ENCODE measurements around the gene NUDT5.
"Not testable (repeated sequence)": the region's sequence is repeated elsewhere in the genome, so short reads cannot be mapped to it uniquely, and the experiment has no call there.

The NUDT5 gene

DNA sequence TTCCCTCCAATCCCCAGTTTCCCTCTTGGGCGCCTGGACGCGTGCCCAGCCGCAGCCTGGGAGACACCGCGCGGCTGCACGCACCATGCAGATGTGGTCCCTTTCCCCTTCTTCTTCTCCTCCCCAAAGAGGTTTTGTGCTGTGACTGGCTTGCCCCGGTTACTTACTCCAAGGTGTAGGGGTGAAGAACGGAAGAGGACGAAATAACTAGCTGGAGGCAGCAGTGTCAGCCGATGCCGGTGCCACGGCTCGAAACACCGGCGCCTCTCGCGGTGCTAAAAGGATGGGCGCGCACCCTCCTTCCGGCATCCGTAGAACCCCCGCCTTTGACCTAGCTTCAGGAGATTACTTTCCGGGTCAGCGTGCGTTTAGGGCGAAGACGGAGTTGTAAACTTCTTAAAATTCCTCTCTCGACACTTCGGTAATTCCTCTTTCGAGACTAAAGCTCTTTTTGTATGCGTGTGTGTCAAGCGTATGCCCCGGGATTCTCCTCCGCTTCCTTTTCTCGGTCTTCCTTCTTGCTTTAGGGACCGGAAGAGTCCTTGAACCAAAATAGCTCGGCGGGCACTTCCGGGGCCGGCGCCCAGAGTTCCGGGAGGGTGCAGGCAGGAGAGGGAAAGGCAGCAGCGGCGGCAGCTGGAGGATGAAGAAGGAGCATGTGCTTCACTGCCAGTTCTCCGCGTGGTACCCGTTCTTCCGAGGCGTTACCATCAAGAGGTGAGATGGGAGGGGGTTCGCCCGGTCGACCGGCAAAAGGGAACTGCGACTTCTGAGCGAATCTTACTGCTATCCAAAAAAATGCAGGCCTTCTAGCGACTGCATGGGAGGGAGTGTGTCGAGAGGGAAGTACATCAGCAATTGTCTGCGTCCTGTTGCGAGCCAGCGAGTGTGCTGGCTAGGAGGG is at the start of gene NUDT5, which contains the start of gene CDC123:
Gene NUDT5, minus strand, starts transcription at position 289 of the 904 bp plus-strand sequence. CDS start 9,600 bp downstream, outside the sequence.
Gene CDC123, plus strand, starts transcription at position 586 of the 904 bp plus-strand sequence. Its CDS starts 58 bp downstream, at position 644.
- Histone ChIP-seq H3K4me3 (ENCODE audit: low read depth, low read length) (peak within 1 kb of the TSS; percentile 92), H2AFZ (ENCODE audit: low read length, unreplicated experiment) (peak within 1 kb of the TSS; percentile 97), H3K27ac (ENCODE audit: low read depth, low read length) (peak within 1 kb of the TSS; percentile 89), H3K36me3 (ENCODE audit: insufficient read depth, low read length) (peaks cover 9% of the 10 kb centered on the region; the same call in 1 of the 2 replicates), H3K4me1 (ENCODE audit: control insufficient read depth, insufficient read depth, low read length, unreplicated experiment) (peaks cover 30% of the 10 kb centered on the region), H3K27me3 (ENCODE audit: insufficient read depth, low read length) (no peaks in the 10 kb centered on the region), H3K79me2 (ENCODE audit: control insufficient read depth, insufficient read depth, low read length, unreplicated experiment) (peaks cover 85% of the 10 kb centered on the region)

DNA sequence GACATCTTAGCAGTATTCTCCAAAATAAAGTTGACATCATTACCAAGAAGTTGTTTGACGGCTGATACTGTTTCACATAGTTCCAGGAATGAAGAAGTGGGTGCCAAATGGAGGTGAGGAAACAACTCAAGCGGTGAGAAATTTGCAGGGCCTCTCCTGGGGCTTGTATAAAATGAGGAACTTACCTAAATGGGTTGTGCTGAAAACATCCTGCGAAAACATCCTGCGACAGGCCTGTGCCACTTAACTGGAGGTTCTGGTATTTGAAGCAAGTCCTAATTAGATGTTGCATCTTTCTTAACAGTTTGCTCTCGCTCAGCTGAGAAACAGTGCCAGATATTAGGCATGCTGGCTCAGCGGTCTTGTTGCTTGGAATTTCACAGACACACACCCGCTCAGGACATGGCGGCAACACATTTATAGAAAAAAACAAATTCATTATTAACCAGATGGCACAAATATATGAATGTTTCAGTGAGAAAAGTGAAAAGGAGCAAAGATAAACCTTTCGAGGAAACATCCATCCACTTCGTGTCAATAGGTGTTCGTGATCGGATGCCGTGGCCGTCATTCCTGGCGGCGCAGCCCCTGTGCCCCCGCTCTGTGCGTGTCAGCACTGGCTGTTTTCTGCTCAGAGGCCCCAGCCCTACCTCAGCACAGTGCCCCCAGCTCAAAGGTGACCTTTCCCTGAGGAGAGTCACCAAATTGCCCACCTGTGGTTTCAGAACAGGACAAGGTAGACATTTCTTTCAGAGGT is 48.4 kb upstream of the NUDT5 start:
- Histone ChIP-seq H3K36me3 (ENCODE audit: insufficient read depth, low read length) (peaks cover 6% of the 10 kb centered on the region; the same call in 1 of the 2 replicates), H3K4me1 (ENCODE audit: control insufficient read depth, insufficient read depth, low read length, unreplicated experiment) (no peaks in the 10 kb centered on the region), H3K27ac (ENCODE audit: low read depth, low read length) (no peak overlapping the region), H3K79me2 (ENCODE audit: control insufficient read depth, insufficient read depth, low read length, unreplicated experiment) (peaks cover 3% of the 10 kb centered on the region), H3K4me3 (ENCODE audit: low read depth, low read length) (no peak overlapping the region), H3K27me3 (ENCODE audit: insufficient read depth, low read length) (no peaks in the 10 kb centered on the region), H2AFZ (ENCODE audit: low read length, unreplicated experiment) (no peak overlapping the region)

DNA sequence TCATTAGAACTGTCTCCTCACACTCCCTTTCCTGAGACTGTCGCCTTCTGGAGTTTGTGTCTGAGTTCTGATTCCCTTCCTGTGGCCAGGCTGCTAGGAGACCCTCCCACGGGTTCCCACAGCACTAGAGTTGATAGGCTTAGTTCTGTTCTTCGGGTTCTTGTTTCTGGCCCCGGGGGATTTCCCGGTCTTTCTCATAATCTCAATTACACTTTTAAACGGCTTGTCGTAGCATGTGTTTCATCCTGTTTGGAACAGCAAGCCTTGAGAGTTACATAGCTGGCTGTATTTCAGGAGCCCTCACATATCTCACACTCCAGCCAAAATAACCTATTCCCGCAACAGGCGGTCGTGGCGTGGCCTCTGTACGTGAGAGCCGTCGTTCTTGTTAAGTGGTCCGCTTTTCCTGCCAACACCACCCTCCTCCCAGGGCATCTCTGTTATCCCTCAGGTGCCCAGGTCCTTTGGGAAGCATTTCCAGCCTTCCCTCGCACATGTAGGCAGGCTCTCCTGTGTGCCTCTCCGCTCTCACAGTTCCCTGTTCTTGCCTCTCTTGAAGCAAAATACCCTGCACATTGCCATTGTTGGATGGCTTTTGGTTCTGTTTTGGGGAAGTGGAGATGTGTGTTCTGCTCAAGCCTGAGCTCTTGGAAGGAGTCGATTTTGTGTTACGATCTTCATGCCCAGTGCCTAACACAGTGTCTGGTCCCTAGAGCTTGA is 46.3 kb upstream of the NUDT5 start:
- no peaks in the 10 kb centered on the region for H3K27me3 ChIP-seq (ENCODE audit: insufficient read depth, low read length)
- H3K27ac ChIP-seq (ENCODE audit: low read depth, low read length) = no peak overlapping the region
- no peak overlapping the region for H2AFZ ChIP-seq (ENCODE audit: low read length, unreplicated experiment)
- H3K4me3 ChIP-seq (ENCODE audit: low read depth, low read length) = no peak overlapping the region
- peaks cover 11% of the 10 kb centered on the region; the same call in 1 of the 2 replicates for H3K36me3 ChIP-seq (ENCODE audit: insufficient read depth, low read length)
- no peaks in the 10 kb centered on the region for H3K4me1 ChIP-seq (ENCODE audit: control insufficient read depth, insufficient read depth, low read length, unreplicated experiment)
- H3K79me2 ChIP-seq (ENCODE audit: control insufficient read depth, insufficient read depth, low read length, unreplicated experiment) = peaks cover 3% of the 10 kb centered on the region

DNA sequence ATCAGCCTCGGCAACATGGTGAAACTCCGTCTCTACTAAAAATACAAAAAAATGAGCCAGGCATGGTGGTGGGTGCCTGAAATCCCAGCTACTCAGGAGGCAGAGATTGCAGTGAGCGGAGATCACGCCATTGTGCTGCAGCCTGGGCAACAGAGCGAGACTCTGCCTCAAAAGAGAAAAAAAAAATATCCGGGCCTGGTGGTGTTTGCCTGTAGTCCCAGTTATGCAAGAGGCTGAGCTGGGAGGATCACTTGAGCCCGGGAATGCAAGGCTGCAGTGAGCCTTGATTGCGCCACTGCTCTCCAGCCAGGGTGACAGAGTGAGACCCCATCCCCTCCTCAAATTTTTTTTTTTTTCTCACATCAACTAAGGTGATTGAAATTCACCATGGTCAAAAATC is 43.1 kb upstream of the NUDT5 start:
- no peak overlapping the region for H3K4me3 ChIP-seq (ENCODE audit: low read depth, low read length)
- no peaks in the 10 kb centered on the region for H3K27me3 ChIP-seq (ENCODE audit: insufficient read depth, low read length)
- H2AFZ ChIP-seq (ENCODE audit: low read length, unreplicated experiment) = no peak overlapping the region
- H3K79me2 ChIP-seq (ENCODE audit: control insufficient read depth, insufficient read depth, low read length, unreplicated experiment) = peaks cover 3% of the 10 kb centered on the region
- no peak overlapping the region for H3K27ac ChIP-seq (ENCODE audit: low read depth, low read length)
- H3K4me1 ChIP-seq (ENCODE audit: control insufficient read depth, insufficient read depth, low read length, unreplicated experiment) = no peaks in the 10 kb centered on the region
- H3K36me3 ChIP-seq (ENCODE audit: insufficient read depth, low read length) = peaks cover 22% of the 10 kb centered on the region

DNA sequence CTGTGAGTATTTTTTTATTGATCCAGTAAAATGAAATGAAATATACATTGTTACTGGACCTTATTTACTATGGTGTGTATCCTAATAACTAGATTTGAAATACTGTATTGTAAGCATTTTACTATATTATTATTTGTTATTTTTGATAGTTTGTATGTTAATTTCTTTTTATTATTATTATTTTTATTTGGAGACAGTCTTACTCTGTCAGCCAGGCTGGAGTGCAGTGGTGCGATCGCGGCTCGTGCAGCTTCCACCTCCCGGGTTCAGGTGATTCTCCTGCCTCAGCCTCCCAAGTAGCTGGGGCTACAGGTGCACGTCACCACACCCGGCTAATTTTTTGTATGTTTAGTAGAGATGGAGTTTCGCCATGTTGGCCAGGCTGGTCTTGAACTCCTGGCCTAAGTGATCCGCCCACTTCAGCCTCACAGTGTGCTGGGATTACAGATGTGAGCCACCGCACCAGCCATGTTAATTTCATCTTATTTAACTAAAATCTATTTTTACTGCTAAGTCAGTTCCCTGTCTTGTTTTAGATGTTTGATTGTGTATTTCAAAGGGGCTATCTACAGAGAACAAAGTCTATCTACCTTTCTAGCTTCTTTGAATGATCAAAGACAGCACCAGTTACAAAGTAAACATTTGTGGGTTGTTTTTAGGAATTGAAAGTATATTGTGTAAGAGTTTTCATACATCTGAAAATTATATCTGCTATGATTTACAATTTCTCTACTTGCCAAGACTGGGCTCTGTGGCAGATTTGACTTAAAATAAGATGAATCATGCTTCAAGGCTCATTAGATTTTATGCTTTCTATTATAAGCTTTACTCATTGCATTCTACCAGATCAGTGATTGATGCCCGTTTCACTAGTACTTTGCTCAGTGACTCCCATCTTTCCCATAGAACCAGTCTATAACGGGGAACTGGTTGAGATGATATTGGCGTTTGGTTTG is 41.9 kb upstream of the NUDT5 start:
- Histone ChIP-seq H3K79me2 (ENCODE audit: control insufficient read depth, insufficient read depth, low read length, unreplicated experiment) (peaks cover 3% of the 10 kb centered on the region), H3K4me3 (ENCODE audit: low read depth, low read length) (no peak overlapping the region), H3K36me3 (ENCODE audit: insufficient read depth, low read length) (peaks cover 28% of the 10 kb centered on the region), H3K27ac (ENCODE audit: low read depth, low read length) (no peak overlapping the region), H3K4me1 (ENCODE audit: control insufficient read depth, insufficient read depth, low read length, unreplicated experiment) (no peaks in the 10 kb centered on the region), H2AFZ (ENCODE audit: low read length, unreplicated experiment) (no peak overlapping the region), H3K27me3 (ENCODE audit: insufficient read depth, low read length) (no peaks in the 10 kb centered on the region)

DNA sequence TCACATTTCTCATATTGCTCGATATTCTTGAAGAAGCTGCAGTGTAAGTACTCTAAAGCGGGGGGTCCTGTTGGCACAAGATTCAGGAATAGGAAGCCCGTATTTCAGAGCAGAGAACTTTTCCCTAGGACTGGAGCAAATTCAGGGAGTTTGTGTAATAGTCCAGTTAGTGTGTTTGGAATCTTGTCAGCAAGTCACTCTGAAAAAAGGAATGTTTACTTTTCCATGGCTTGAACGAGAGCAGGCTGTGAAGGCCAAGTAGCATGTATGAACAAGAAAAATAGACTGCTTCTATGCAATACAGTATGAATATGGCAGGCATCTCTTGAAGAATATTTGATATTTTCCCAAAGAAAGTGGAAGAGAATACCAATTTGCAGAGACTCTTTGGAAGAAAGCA is 40.1 kb upstream of the NUDT5 start:
- no peak overlapping the region for H3K27ac ChIP-seq (ENCODE audit: low read depth, low read length)
- no peaks in the 10 kb centered on the region for H3K4me1 ChIP-seq (ENCODE audit: control insufficient read depth, insufficient read depth, low read length, unreplicated experiment)
- H3K79me2 ChIP-seq (ENCODE audit: control insufficient read depth, insufficient read depth, low read length, unreplicated experiment) = no peaks in the 10 kb centered on the region
- no peaks in the 10 kb centered on the region for H3K27me3 ChIP-seq (ENCODE audit: insufficient read depth, low read length)
- H3K4me3 ChIP-seq (ENCODE audit: low read depth, low read length) = no peak overlapping the region
- no peak overlapping the region for H2AFZ ChIP-seq (ENCODE audit: low read length, unreplicated experiment)
- H3K36me3 ChIP-seq (ENCODE audit: insufficient read depth, low read length) = peaks cover 35% of the 10 kb centered on the region

DNA sequence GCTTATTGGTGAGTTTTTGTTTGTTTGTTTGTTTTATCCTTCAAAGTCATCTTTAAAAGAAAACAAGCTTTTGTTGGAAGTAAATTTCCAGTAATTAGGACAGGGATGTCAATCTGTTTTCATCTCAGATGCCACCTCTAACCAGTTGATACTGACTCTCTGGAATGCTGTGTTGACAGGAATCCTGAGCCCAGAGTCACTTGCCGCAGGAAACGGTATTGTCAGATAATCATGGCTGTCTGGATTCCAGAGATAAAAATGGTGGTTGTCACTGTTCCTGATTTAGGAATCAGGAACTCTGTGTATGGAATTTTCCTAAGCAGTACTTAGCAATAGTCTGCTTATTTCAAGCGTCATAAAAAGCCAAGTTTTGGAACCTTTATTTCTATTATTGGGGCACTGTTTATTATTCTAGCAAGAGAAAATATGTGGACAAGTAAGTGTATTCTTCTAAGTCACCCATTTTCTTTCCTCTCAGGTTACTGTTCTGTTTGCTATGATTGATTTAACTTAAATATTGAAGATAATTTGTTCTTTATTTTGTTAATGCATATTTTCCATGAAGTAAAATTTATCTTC is 39.5 kb upstream of the NUDT5 start:
- H3K4me1 ChIP-seq (ENCODE audit: control insufficient read depth, insufficient read depth, low read length, unreplicated experiment) = no peaks in the 10 kb centered on the region
- H3K27me3 ChIP-seq (ENCODE audit: insufficient read depth, low read length) = no peaks in the 10 kb centered on the region
- H3K79me2 ChIP-seq (ENCODE audit: control insufficient read depth, insufficient read depth, low read length, unreplicated experiment) = no peaks in the 10 kb centered on the region
- H3K4me3 ChIP-seq (ENCODE audit: low read depth, low read length) = no peak overlapping the region
- H2AFZ ChIP-seq (ENCODE audit: low read length, unreplicated experiment) = no peak overlapping the region
- H3K27ac ChIP-seq (ENCODE audit: low read depth, low read length) = no peak overlapping the region
- H3K36me3 ChIP-seq (ENCODE audit: insufficient read depth, low read length) = peaks cover 38% of the 10 kb centered on the region

DNA sequence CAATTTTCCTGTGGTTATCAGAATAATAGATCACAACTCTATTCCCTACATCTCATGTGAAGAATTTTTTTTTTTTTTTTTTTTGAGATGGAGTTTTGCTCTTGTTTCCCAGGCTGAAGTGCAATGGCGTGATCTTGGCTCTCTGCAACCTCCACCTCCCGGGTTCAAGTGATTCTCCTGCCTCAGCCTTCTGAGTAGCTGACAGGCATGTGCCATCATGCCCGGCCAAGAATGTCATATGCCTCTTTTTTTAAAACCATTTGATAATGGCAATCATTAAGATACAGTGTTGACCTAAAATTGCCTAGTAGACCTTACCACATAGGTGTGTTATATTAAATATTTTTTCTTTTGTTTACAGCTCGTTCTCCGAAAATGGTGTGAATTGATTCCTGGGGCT is 39.0 kb upstream of the NUDT5 start:
- not testable (repeated sequence) for H3K79me2 ChIP-seq (ENCODE audit: control insufficient read depth, insufficient read depth, low read length, unreplicated experiment); H3K27me3 ChIP-seq (ENCODE audit: insufficient read depth, low read length); H2AFZ ChIP-seq (ENCODE audit: low read length, unreplicated experiment); H3K4me3 ChIP-seq (ENCODE audit: low read depth, low read length); H3K4me1 ChIP-seq (ENCODE audit: control insufficient read depth, insufficient read depth, low read length, unreplicated experiment); H3K27ac ChIP-seq (ENCODE audit: low read depth, low read length)
- peaks cover 38% of the 10 kb centered on the region for H3K36me3 ChIP-seq (ENCODE audit: insufficient read depth, low read length)

DNA sequence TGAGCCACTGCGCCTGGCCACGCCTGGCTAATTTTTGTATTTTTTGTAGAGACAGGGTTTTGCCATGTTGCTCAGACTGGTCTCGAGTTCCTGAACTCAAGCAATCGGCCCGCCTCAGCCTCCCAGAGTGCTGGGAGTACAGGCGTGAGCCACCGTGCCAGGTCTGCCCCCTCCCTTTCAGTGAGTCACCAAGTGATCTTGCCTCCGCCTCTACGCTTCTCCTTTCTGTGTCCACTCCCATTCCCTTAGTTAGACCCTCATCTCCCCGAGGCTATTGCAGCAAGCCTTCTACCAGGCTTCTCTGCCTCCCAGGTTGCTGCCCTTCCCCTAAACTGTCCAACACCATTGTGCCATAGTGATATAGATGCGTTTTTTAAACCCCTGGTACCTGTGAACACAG is 33.2 kb upstream of the NUDT5 start:
- Histone ChIP-seq H3K79me2 (ENCODE audit: control insufficient read depth, insufficient read depth, low read length, unreplicated experiment) (peaks cover 6% of the 10 kb centered on the region), H3K4me1 (ENCODE audit: control insufficient read depth, insufficient read depth, low read length, unreplicated experiment) (no peaks in the 10 kb centered on the region), H3K36me3 (ENCODE audit: insufficient read depth, low read length) (peaks cover 25% of the 10 kb centered on the region), H3K27me3 (ENCODE audit: insufficient read depth, low read length) (no peaks in the 10 kb centered on the region), H2AFZ (ENCODE audit: low read length, unreplicated experiment) (no peak overlapping the region), H3K4me3 (ENCODE audit: low read depth, low read length) (no peak overlapping the region), H3K27ac (ENCODE audit: low read depth, low read length) (no peak overlapping the region)
